ENCODE measurements around the gene NAA80.
"Not testable (repeated sequence)": the region's sequence is repeated elsewhere in the genome, so short reads cannot be mapped to it uniquely, and the experiment has no call there.

NAA80 gene

GRCh38 chr3:50288387-50289007 lies 10.7 kb downstream of the NAA80 start:
- no peak for DNase-seq

DNA sequence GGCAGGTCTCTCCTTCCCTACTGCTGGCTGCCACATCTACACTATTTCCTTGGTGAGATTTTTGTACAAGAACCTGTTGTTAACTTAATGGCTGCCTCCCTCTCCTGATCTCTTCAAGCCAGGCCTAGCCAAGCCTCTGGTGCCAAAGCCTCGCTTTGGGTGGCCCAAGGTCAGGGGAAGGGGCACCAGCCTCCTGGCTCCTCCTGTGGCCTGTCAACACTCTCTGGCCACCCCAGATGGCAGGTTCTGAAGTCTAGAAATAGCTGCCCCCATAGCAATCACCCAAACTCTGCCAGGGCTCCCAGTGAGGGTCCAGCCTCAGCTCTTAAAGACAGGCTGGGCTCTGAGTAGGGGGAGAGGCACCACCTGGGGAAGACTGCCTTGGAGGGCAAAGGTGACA lies 11.9 kb downstream of the NAA80 start:
- no peak for DNase-seq

DNA sequence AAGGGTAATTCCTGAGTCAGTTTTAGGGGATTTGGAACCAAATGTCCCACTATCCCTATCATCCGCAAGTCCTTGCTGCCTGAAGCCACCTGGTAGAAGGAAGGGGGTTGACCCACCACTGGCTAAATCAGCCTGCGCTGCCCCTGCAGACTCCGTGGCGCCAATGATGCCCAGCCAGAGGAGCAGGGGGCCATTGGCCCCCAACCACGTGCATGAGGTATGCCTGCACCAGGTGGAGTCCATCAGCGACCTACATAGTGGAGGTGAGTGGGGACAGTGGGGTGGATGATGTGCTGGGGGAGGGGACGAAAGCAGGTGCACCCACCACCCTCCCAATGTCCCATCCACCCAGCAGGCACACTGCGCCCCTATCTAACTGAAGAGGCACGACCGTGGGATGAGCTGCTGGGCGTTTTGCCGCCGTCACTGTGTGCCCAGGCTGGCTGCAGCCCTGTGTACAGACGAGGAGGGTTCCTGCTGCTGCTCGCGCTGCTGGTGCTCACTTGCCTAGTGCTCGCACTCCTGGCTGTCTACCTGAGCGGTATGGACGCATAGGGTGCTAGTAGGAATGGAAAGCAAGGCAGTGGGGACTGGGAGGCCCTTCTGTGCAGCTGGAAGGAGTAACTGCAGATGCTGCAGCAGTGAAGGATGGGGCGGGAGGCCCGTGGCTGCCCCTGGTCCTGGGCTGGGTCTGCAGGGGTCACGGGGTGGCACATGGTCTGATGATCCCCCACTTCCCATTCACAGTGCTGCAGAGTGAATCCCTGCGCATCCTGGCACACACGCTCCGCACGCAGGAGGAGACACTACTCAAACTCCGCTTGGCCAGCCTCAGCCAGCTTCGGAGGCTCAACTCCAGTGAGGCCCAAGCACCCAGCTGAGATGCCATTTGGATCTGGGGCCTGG lies 12.6 kb downstream of the NAA80 start:
- no peak for DNase-seq

GRCh38 chr3:50284121-50284520 lies 15.1 kb downstream of the NAA80 start:
- not testable (repeated sequence) for DNase-seq

DNA sequence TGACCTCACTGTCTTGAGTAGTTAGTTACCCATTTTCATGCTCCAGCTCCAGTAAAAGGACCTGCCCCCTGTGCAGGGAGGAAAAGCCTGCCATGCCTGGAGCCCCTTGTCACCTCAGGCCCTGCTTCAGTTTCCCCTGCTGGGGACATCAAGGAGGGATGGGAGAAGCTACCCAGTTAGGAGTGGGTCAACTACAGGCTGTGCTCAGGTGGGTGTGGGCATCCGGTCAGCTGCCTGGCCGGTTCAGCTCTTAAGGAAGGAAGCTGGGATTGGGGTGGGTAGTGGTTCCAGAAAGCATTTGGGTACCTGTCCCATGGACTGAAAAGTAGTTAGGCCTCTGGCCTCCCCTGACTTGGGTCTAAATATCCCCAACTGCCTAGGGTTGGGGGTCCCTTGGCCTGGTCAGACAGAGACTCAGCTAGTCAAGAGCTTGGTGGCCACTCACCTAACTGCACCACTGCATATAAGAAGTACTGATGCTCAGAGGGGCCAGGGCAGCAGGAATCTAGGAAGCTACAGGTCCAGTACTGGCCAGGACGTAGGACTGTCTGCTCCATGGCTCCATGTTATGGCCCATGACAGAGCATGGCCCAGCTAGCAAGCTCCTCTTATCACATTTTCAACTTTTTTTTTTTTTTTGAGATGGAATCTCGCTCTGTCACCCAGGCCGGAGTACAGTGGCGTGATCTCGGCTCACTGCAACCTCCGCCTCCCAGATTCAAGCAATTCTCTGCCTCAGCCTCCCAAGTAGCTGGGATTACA lies 19.8 kb downstream of the NAA80 start:
- DNase-seq: no peak

GRCh38 chr3:50278880-50279224 lies 20.4 kb downstream of the NAA80 start, which contains the start of gene LSMEM2:
TSS of gene LSMEM2 (plus strand) at chr3:50279087. CDS start at chr3:50279114, 27 bp downstream.
- DNase-seq: no peak

DNA sequence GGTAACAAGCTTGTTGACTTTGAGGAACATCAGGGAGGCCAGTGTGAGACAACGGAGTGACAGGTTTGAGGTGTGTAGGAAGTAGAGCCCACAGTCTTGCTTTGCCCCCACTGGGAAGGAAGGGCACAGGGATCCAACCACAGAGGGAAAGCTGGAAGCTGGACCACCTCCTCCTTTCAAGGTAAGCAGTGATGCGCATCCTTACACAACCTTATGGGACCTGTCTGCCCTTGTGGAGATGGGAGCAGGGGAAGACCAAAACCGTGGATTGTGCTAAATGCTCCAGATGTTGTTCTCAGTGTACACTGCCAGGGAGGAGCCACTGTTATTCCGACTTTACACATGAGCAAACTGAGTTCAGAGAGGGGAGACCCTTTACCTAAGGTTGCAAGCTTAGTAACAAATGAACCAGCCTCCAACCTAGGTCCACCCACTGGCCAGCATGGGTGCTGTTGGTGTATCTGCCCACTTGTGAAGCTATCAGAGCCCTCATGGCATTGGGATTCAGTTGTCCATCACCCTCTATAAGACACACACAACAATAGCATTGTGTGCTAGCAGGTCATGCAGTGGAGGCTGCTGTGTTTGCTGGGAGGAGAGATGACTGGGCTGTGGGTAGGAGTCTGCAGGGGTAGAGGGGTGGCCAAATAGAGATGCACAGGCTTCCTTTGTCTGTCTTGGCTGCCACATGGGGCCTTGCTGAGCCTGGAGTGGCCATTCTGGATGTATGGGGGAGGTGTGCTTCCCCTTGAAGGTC lies 20.9 kb downstream of the NAA80 start:
- DNase-seq: no peak

GRCh38 chr3:50276762-50277101 lies 22.5 kb downstream of the NAA80 start:
- no peak for DNase-seq

- DNase-seq: peak; percentile 14 to 17
These were observed 23.0 kb downstream of the NAA80 start for GRCh38 chr3:50275996-50276761.

- no peak for DNase-seq
These were observed 23.8 kb downstream of the NAA80 start for GRCh38 chr3:50275141-50275995.

DNA sequence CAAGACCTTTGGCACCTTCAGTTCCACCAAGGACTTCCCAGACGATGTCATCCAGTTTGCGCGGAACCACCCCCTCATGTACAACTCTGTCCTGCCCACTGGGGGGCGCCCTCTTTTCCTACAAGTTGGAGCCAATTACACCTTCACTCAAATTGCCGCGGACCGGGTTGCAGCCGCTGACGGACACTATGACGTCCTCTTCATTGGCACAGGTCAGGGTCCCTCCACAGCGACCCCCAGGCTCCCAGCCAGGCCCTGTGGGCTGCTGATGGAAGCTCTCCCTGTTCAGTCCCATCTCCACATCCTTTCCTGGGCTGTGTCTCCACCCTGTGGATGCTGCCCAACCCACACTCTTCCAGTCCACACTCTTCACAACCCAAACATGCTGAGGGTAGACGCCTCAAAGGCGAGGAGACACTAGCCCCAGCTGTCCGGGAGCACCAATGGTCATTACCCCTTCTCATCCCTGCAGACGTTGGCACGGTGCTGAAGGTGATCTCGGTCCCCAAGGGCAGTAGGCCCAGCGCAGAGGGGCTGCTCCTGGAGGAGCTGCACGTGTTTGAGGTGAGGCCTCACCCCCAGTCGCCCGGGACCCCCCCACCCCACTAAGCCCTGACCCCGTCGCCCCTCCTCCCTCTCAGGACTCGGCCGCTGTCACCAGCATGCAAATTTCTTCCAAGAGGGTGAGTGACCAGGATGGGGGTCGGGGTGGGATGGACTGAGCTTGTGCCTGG lies 24.7 kb downstream of the NAA80 start:
- DNase-seq: peak; percentile 39 to 56

GRCh38 chr3:50273689-50274065 lies 25.5 kb downstream of the NAA80 start:
- DNase-seq: no peak

DNA sequence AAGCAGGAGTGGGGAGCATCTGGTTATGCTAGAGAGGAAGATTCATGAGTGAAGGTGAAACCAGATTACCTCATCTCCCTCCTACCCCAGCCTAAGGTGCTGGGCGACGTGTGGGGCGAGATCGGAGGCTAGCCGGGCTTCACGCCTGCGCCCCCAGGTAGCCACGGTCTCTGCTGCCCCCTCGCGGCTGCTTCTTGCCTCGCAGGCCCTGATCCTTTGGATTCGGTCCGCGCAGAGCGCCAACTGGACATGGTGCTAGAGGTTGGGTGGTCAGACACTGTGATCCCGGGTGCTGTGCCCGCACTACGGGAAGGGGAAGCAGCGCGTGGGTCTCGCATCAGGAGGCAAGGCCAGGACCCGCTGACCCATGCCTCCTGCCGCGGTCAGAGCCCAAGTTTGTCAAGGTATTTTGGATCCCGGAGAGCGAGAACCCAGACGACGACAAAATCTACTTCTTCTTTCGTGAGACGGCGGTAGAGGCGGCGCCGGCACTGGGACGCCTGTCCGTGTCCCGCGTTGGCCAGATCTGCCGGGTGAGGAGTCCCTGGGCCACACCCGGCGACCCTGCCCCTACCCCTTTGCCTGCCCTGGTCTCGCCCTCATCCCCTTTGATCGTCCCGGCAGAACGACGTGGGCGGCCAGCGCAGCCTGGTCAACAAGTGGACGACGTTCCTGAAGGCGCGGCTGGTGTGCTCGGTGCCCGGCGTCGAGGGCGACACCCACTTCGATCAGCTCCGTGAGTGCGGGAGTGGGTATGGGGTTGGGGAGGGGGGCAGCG lies 26.1 kb downstream of the NAA80 start:
- DNase-seq: peak; percentile 33 to 74

GRCh38 chr3:50272538-50272910 lies 26.7 kb downstream of the NAA80 start:
- not testable (repeated sequence) for DNase-seq

DNA sequence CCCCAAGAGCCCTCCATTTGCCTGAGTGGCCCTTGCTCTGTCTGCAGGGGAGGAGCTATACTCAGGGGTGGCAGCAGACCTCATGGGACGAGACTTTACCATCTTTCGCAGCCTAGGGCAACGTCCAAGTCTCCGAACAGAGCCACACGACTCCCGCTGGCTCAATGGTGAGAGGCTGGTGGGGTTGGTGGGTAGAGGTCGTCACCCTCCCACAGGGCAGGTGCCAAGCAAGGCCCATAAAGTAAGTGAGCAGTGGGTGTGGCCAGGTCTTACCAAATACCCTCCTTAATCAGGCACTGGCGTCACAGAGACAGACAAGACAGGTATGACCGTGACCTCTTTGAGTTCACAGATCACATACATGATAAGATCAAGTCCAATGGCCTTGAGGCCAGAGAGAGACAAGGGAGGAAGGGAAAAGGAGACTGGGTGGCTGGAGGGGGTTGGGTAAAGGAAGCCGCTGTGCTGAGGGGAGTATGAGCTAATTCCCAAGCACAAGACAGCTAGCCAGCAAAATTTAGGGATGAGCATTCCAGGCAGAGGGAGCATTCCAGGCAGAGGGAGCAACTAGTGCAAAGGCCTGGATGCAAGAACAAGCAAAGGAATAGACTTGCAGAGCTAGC lies 27.8 kb downstream of the NAA80 start:
- DNase-seq: no peak

- DNase-seq: no peak
These were observed 28.6 kb downstream of the NAA80 start for GRCh38 chr3:50270422-50271224.

DNA sequence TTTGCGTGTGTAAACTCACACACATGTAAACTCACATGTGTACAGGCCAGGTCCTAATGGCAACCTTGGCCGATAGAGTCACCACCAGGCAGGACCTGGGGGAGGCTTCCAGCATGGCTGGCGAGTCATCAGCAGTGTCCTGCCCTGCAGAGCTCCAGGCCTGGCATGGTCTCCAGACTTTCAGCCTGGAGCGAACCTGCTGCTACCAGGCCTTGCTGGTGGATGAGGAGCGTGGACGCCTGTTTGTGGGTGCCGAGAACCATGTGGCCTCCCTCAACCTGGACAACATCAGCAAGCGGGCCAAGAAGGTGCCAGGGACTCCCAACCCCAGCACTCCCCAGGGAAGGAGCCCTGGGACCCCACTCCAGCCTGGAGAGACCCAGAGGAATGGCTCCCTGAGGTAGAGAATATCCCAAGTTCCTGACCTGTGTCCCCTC lies 29.2 kb downstream of the NAA80 start:
- no peak for DNase-seq

GRCh38 chr3:50269460-50269859 lies 29.7 kb downstream of the NAA80 start:
- no peak for DNase-seq
